HUDEP-2 (cell line): ENCODE results near the gene TMEM158.

ENCODE experiments used
- DNase-seq, 76 experiments: peaks; one replicate each; lab custom pipeline; 2025; ENCODE audit not compliant: unreplicated experiment in 76 of 76; lab: John Stamatoyannopoulos, UW

TMEM158 gene

GRCh38 chr3:45178183-45179023 lies 47.7 kb downstream of the TMEM158 start:
- DNase-seq, result no peak

- DNase-seq, result no peak
Measured at GRCh38 chr3:45176912-45177311, 49.2 kb downstream of the TMEM158 start.
